GM21528 (cell line): ENCODE results near the gene MYLK4.

Experiments used
- ATAC-seq: cut with Tn5 transposase; IDR thresholded peaks from one replicate; pipeline ENCODE4 v1.9.1; 2021; ENCODE audit warnings: mild to moderate bottlenecking, moderate library complexity; ENCODE audit not compliant: unreplicated experiment, low FRiP score

Gene MYLK4

DNA sequence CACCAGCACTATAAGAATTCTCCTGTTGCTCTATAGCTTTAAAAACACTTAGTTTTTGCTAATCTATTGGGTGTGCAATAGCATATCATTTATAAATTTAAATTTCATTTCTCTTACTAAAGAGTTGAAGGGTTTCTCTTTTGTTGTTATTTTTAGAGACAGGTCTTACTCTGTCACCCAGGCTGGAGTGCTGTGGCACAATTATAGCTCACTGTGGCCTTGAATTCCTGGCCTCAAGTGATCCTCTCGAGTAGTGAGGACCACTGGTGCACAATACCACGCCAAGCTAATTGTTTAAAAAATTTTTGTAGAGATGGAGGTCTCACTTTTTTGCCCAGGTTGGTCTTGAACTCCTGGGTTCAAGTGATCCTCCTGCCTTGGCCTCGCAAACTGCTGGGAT, 8.3 kb upstream of the MYLK4 start:
- no peak for ATAC-seq

GRCh38 chr6:2756687-2757224, 6.0 kb upstream of the MYLK4 start:
- no peak for ATAC-seq

DNA sequence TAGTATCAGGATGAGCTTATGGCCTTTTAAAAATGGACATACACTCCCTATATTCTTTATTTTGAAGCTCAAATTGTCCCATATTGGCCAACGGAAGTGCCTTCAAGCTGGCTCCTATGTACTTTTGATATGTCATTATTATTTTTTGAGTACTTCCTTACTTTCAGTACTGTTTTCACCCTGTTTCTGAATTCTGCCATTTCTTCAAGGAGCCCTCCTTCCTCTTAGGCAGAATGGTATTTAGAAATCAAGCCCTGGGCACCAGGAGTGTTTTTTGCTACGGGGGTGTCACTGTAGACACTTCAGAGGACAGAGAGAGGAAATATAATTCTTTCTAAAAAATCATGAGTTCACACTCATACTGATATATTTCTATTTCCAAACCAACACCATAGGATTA, 5.5 kb upstream of the MYLK4 start:
- ATAC-seq, result no peak

DNA sequence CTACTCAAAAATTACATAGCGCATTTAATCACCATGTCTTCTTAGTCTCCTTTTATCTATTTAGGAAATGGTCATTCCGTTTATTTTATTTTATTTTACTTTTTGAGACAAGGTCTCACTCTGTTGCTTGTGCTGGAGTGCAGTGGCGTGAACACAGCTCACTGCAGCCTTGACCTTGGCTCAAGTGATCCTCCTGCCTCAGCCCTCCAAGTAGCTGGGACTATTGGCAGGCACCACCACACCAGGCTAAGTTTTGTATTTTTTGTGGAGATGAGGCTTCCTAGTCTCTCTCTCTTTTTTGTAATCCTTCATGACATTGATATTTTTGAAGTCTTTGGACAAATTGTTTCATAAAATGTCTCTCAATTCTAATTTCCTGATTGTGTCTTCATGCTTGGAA, 4.7 kb upstream of the MYLK4 start:
- ATAC-seq, result no peak

- ATAC-seq, result no peak
Observed at GRCh38 chr6:2754911-2755310, 4.2 kb upstream of the MYLK4 start.

DNA sequence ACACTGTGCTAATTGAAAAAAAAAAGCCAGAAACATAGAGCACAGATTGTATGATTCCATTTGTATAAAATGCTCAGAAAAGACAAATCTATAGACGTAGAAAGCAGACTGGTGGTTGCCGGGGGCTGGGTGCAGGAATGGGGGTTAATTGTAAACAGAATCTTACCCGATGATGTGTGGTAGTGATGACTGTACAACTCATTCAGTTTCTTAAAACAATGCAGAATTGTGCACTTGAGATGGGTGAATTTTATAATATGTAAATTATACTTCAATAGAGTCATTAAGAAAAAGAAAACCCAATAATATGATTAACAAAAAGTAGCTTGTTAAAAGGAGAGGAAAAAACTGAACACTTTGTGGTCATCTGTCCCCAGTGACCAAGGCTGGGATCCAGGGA, 3.7 kb upstream of the MYLK4 start:
- ATAC-seq, result no peak

- no peak for ATAC-seq
Observed at GRCh38 chr6:2753743-2754142, 3.0 kb upstream of the MYLK4 start.

DNA sequence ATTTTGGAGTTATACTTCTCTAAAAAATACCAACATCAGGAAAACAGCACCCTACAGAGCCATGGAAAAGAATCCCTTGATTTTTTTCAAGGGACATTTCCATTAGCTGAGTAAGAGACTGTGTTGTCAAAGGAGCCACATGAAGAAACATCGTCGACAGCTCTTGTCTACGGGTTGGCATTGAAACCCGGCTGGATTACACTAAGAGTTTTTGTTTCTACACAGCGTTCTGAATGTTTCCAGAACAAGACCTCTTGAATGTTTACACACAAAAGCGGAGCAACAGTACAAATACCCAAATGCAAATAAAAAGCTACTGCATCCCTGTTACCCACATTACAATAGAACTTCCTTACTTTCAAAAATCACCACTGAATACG, 2.4 kb upstream of the MYLK4 start:
- ATAC-seq, result no peak

DNA sequence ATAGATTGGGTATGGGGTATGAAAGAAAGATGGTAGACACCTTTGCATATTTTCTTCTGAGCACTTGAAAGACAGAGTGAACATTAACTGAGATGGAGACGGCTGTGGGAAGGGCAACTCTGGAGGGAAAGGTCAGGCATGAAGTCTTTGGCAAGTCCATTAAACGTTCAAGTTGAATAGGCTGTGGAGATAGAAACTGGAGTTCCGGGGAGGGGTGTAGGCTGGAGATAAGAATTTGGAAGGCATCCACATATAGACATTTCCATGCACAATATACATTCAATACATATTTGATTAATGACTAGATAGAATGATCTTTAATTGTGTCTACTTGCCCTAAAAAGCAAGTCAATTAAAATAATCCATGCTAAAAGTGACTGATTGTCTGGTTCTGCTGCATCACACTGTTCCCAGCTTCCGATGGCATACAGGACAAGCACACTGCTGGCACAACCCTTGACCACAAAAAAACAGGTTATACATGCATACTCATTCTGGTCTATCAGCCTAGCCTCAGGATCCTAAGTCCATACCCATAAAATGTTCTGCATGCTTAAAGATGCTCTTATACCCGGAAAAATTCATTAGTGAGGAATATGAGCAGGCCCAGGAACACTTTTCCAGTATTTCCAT, 1.9 kb upstream of the MYLK4 start:
- ATAC-seq, result no peak

GRCh38 chr6:2751871-2752270, 1.1 kb upstream of the MYLK4 start:
- ATAC-seq, result no peak

GRCh38 chr6:2749969-2750600, 637 bp downstream of the MYLK4 start:
- ATAC-seq, result no peak

- ATAC-seq, result no peak
Observed at GRCh38 chr6:2748183-2748582, 2.5 kb downstream of the MYLK4 start.

GRCh38 chr6:2746557-2747061, 4.1 kb downstream of the MYLK4 start:
- ATAC-seq, result no peak

- ATAC-seq, result no peak
Observed at GRCh38 chr6:2745246-2745645, 5.5 kb downstream of the MYLK4 start.

DNA sequence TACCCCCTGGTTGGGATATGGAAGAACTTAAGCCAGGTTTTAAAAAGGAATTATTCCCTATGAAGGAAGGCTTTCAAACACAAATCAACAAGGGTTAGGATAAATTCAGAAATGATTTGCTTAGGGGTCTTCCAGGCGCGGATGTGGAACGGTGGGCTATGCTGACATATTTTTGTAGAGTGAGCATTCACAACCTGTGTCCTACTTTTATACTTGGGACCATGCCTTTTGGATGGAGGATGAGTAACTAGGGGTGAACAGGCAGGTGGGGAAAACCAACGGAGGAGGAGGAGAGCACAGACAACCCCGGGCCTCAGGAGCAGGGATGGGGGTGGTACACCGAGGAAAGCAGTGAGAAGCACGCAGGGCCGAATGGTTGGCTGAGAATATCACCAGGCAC, 5.9 kb downstream of the MYLK4 start:
- no peak for ATAC-seq

DNA sequence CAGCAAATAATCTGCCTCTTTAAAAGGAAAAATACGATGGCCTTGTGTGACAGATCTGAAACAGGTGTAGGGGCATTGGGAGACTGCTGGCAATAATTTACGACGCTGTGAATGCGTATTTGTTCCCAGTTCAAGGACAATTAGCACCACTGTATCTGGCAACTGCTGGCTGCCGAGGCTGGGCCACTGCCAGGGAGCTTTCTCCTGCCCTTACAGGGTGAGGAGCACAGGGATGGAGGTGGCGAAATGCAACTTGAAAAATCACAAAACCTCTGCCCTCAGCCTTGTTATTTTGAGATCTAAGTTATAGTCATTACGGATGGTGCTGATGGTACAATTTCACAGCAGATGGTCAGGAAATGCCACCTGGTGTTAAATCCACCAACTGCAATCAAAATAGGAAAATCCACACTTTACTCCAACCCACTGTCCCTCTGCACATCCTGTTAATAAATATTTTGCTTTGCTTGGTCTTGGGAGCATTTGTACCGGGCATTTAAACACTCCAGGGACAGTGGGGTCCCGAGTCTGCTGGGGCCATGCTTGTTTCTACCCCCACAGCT, 6.4 kb downstream of the MYLK4 start:
- no peak for ATAC-seq

- no peak for ATAC-seq
Observed at GRCh38 chr6:2743280-2744208, 7.2 kb downstream of the MYLK4 start.

- ATAC-seq, result no peak
Observed at GRCh38 chr6:2741756-2742155, 9.0 kb downstream of the MYLK4 start.

GRCh38 chr6:2740581-2740980, 10.1 kb downstream of the MYLK4 start:
- ATAC-seq, result no peak

GRCh38 chr6:2739335-2739734, 11.4 kb downstream of the MYLK4 start:
- ATAC-seq, result no peak
